ENCODE measurements around the gene ATP1B3. TPM values are rescaled to one million over a fixed set of nuclear protein-coding genes. Genes with fewer than 3 reads are reported as not detected.

The ATP1B3 gene
- total and polyA plus RNA-seq, 4 donors, result 6.8 to 30.2 (median 11.3) TPM

DNA sequence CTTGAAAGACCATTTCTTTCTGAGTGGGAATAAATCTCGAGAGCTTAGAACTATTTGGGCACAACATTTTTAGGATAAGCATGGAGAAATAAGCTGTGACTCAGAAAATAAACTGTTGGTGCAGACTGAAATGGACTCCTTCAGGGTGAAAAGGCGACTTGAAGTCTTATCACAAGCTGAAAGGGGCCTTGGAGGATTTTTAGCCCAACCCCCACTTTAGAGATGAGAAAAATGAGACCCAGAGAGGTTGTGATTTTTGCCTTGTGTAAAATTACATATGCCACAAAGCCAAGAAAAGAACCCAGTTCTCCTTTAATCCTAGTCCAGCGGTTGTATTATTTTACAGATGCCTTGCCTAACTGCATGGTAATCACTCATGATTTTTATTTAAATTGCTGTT is 1.5 kb downstream of the ATP1B3 start:
- Histone ChIP-seq H3K27ac (ENCODE audit: low read depth in 1 of 2, low read length in 2 of 2) (no peak overlapping the region), H3K9ac (ENCODE audit: low read depth in 1 of 2, low read length in 2 of 2) (peak overlapping the region in 1 of 2 donors; percentile 69), H3K4me3 (ENCODE audit: low read depth in 1 of 3, low read length in 3 of 3) (peak overlapping the region in 2 of 3 donors; percentile 15 to 53), H3K27me3 (ENCODE audit: control insufficient read depth in 4 of 4, insufficient read depth in 4 of 4, low read length in 3 of 4) (peaks cover 0 to 2% (median 0%) of the 10 kb centered on the region in 4 donors), H3K4me1 (ENCODE audit: control insufficient read depth in 4 of 4, insufficient read depth in 4 of 4, low read length in 3 of 4) (peaks cover 2 to 20% (median 13%) of the 10 kb centered on the region in 4 donors), H3K36me3 (ENCODE audit: control insufficient read depth in 4 of 4, insufficient read depth in 3 of 4, low read depth in 1 of 4, low read length in 3 of 4) (no peaks in the 10 kb centered on the region), H3K9me3 (ENCODE audit: control insufficient read depth in 4 of 4, low read length in 3 of 4) (no peaks in the 10 kb centered on the region)
- DNase-seq (ENCODE audit: low spot score), result no peak
- no peak for TF ChIP-seq ZBTB33 (IDR thresholded peaks at IDR 0.05)
- TF ChIP-seq, protein P1, sequence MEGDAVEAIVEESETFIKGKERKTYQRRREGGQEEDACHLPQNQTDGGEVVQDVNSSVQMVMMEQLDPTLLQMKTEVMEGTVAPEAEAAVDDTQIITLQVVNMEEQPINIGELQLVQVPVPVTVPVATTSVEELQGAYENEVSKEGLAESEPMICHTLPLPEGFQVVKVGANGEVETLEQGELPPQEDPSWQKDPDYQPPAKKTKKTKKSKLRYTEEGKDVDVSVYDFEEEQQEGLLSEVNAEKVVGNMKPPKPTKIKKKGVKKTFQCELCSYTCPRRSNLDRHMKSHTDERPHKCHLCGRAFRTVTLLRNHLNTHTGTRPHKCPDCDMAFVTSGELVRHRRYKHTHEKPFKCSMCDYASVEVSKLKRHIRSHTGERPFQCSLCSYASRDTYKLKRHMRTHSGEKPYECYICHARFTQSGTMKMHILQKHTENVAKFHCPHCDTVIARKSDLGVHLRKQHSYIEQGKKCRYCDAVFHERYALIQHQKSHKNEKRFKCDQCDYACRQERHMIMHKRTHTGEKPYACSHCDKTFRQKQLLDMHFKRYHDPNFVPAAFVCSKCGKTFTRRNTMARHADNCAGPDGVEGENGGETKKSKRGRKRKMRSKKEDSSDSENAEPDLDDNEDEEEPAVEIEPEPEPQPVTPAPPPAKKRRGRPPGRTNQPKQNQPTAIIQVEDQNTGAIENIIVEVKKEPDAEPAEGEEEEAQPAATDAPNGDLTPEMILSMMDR (IDR thresholded peaks at IDR 0.05; ENCODE audit: low read depth, low read length, missing input control), result no peak
- no peak for TF ChIP-seq EGR1 (IDR thresholded peaks at IDR 0.05; ENCODE audit: low read depth in 2 of 2)
- TF ChIP-seq YY1 (IDR thresholded peaks at IDR 0.05), result no peak
- TF ChIP-seq SP1 (IDR thresholded peaks at IDR 0.05), result no peak
- TF ChIP-seq FOXA1 (IDR thresholded peaks at IDR 0.05), result no peak
- TF ChIP-seq HNF4A (conservative IDR thresholded peaks at IDR 0.05), result no peak
- TF ChIP-seq RXRA (IDR thresholded peaks at IDR 0.05), result no peak
- no peak for TF ChIP-seq NR2F2 (IDR thresholded peaks at IDR 0.05)
- no peak for TF ChIP-seq RAD21 (IDR thresholded peaks at IDR 0.05)
- TF ChIP-seq JUND (IDR thresholded peaks at IDR 0.05), result no peak
- no peak for TF ChIP-seq FOXA2 (IDR thresholded peaks at IDR 0.05)
- TF ChIP-seq ATF3 (IDR thresholded peaks at IDR 0.05), result no peak
- no peak for TF ChIP-seq GABPA (IDR thresholded peaks at IDR 0.05 in 1 of 2, conservative IDR thresholded peaks at IDR 0.05 in 1 of 2)
- TF ChIP-seq, protein P2, sequence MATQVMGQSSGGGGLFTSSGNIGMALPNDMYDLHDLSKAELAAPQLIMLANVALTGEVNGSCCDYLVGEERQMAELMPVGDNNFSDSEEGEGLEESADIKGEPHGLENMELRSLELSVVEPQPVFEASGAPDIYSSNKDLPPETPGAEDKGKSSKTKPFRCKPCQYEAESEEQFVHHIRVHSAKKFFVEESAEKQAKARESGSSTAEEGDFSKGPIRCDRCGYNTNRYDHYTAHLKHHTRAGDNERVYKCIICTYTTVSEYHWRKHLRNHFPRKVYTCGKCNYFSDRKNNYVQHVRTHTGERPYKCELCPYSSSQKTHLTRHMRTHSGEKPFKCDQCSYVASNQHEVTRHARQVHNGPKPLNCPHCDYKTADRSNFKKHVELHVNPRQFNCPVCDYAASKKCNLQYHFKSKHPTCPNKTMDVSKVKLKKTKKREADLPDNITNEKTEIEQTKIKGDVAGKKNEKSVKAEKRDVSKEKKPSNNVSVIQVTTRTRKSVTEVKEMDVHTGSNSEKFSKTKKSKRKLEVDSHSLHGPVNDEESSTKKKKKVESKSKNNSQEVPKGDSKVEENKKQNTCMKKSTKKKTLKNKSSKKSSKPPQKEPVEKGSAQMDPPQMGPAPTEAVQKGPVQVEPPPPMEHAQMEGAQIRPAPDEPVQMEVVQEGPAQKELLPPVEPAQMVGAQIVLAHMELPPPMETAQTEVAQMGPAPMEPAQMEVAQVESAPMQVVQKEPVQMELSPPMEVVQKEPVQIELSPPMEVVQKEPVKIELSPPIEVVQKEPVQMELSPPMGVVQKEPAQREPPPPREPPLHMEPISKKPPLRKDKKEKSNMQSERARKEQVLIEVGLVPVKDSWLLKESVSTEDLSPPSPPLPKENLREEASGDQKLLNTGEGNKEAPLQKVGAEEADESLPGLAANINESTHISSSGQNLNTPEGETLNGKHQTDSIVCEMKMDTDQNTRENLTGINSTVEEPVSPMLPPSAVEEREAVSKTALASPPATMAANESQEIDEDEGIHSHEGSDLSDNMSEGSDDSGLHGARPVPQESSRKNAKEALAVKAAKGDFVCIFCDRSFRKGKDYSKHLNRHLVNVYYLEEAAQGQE (IDR thresholded peaks at IDR 0.05), result no peak
- TF ChIP-seq HNF4G (IDR thresholded peaks at IDR 0.05), result no peak
- TF ChIP-seq TAF1 (conservative IDR thresholded peaks at IDR 0.05), result no peak
- TF ChIP-seq MAX (IDR thresholded peaks at IDR 0.05), result no peak
- 65% methylated on average over 3 of the region's 3 CpGs for WGBS

All from liver (tissue), 9 donors.